ENCODE data around the gene ZNF646.

The ZNF646 gene

GRCh38 chr16:31106509-31107464, 32.6 kb downstream of the ZNF646 start:
- no peaks in the 10 kb centered on the region for H3K9me3 ChIP-seq (ENCODE audit: control insufficient read depth, low read length)
- peaks cover 7% of the 10 kb centered on the region for H3K4me1 ChIP-seq (ENCODE audit: control insufficient read depth, insufficient read depth, low read length)
- H3K36me3 ChIP-seq (ENCODE audit: control insufficient read depth, insufficient read depth, low read length) = peaks cover 8% of the 10 kb centered on the region
- no peak overlapping the region for H3K9ac ChIP-seq (ENCODE audit: low read length)
- H3K4me3 ChIP-seq (ENCODE audit: low read length) = no peak overlapping the region
- H3K27me3 ChIP-seq (ENCODE audit: control insufficient read depth, insufficient read depth, low read length) = no peaks in the 10 kb centered on the region

GRCh38 chr16:31107465-31107867, 33.2 kb downstream of the ZNF646 start:
- peaks cover 7% of the 10 kb centered on the region for H3K4me1 ChIP-seq (ENCODE audit: control insufficient read depth, insufficient read depth, low read length)
- no peaks in the 10 kb centered on the region for H3K27me3 ChIP-seq (ENCODE audit: control insufficient read depth, insufficient read depth, low read length)
- no peaks in the 10 kb centered on the region for H3K9me3 ChIP-seq (ENCODE audit: control insufficient read depth, low read length)
- no peak overlapping the region for H3K4me3 ChIP-seq (ENCODE audit: low read length)
- no peak overlapping the region for H3K9ac ChIP-seq (ENCODE audit: low read length)
- H3K36me3 ChIP-seq (ENCODE audit: control insufficient read depth, insufficient read depth, low read length) = peaks cover 8% of the 10 kb centered on the region

- Histone ChIP-seq H3K4me3 (ENCODE audit: low read length) (peak within 1 kb of the TSS; percentile 36), H3K4me1 (ENCODE audit: control insufficient read depth, insufficient read depth, low read length) (peaks cover 8% of the 10 kb centered on the region), H3K9ac (ENCODE audit: low read length) (peak within 1 kb of the TSS; percentile 87), H3K9me3 (ENCODE audit: control insufficient read depth, low read length) (no peaks in the 10 kb centered on the region), H3K27me3 (ENCODE audit: control insufficient read depth, insufficient read depth, low read length) (no peaks in the 10 kb centered on the region), H3K36me3 (ENCODE audit: control insufficient read depth, insufficient read depth, low read length) (peaks cover 8% of the 10 kb centered on the region)
Observed at GRCh38 chr16:31108035-31108793, 34.0 kb downstream of the ZNF646 start, which contains the start of gene BCKDK. BCKDK (plus strand) TSS chr16:31108386; CDS start chr16:31109224, 838 bp downstream.

GRCh38 chr16:31108794-31109558, 34.8 kb downstream of the ZNF646 start:
- H3K27me3 ChIP-seq (ENCODE audit: control insufficient read depth, insufficient read depth, low read length) = no peaks in the 10 kb centered on the region
- H3K4me1 ChIP-seq (ENCODE audit: control insufficient read depth, insufficient read depth, low read length) = peaks cover 16% of the 10 kb centered on the region
- H3K36me3 ChIP-seq (ENCODE audit: control insufficient read depth, insufficient read depth, low read length) = peaks cover 8% of the 10 kb centered on the region
- H3K9ac ChIP-seq (ENCODE audit: low read length) = peak overlapping the region; percentile 87
- H3K9me3 ChIP-seq (ENCODE audit: control insufficient read depth, low read length) = no peaks in the 10 kb centered on the region
- H3K4me3 ChIP-seq (ENCODE audit: low read length) = no peak overlapping the region

GRCh38 chr16:31109622-31110021, 35.4 kb downstream of the ZNF646 start:
- no peak overlapping the region for H3K4me3 ChIP-seq (ENCODE audit: low read length)
- no peaks in the 10 kb centered on the region for H3K27me3 ChIP-seq (ENCODE audit: control insufficient read depth, insufficient read depth, low read length)
- no peak overlapping the region for H3K9ac ChIP-seq (ENCODE audit: low read length)
- H3K4me1 ChIP-seq (ENCODE audit: control insufficient read depth, insufficient read depth, low read length) = peaks cover 16% of the 10 kb centered on the region
- H3K36me3 ChIP-seq (ENCODE audit: control insufficient read depth, insufficient read depth, low read length) = peaks cover 8% of the 10 kb centered on the region
- H3K9me3 ChIP-seq (ENCODE audit: control insufficient read depth, low read length) = no peaks in the 10 kb centered on the region

GRCh38 chr16:31110106-31111034, 36.1 kb downstream of the ZNF646 start:
- no peaks in the 10 kb centered on the region for H3K27me3 ChIP-seq (ENCODE audit: control insufficient read depth, insufficient read depth, low read length)
- H3K4me3 ChIP-seq (ENCODE audit: low read length) = no peak overlapping the region
- H3K9me3 ChIP-seq (ENCODE audit: control insufficient read depth, low read length) = no peaks in the 10 kb centered on the region
- H3K4me1 ChIP-seq (ENCODE audit: control insufficient read depth, insufficient read depth, low read length) = peaks cover 16% of the 10 kb centered on the region
- peaks cover 8% of the 10 kb centered on the region for H3K36me3 ChIP-seq (ENCODE audit: control insufficient read depth, insufficient read depth, low read length)
- H3K9ac ChIP-seq (ENCODE audit: low read length) = no peak overlapping the region

- Histone ChIP-seq H3K9me3 (ENCODE audit: control insufficient read depth, low read length) (no peaks in the 10 kb centered on the region), H3K9ac (ENCODE audit: low read length) (no peak overlapping the region), H3K36me3 (ENCODE audit: control insufficient read depth, insufficient read depth, low read length) (peaks cover 8% of the 10 kb centered on the region), H3K4me3 (ENCODE audit: low read length) (no peak overlapping the region), H3K27me3 (ENCODE audit: control insufficient read depth, insufficient read depth, low read length) (no peaks in the 10 kb centered on the region), H3K4me1 (ENCODE audit: control insufficient read depth, insufficient read depth, low read length) (peaks cover 16% of the 10 kb centered on the region)
Observed at GRCh38 chr16:31111881-31112466, 37.8 kb downstream of the ZNF646 start.

- no peaks in the 10 kb centered on the region for H3K9me3 ChIP-seq (ENCODE audit: control insufficient read depth, low read length)
- H3K4me3 ChIP-seq (ENCODE audit: low read length) = no peak overlapping the region
- no peak overlapping the region for H3K9ac ChIP-seq (ENCODE audit: low read length)
- H3K4me1 ChIP-seq (ENCODE audit: control insufficient read depth, insufficient read depth, low read length) = peaks cover 16% of the 10 kb centered on the region
- no peaks in the 10 kb centered on the region for H3K27me3 ChIP-seq (ENCODE audit: control insufficient read depth, insufficient read depth, low read length)
- peaks cover 8% of the 10 kb centered on the region for H3K36me3 ChIP-seq (ENCODE audit: control insufficient read depth, insufficient read depth, low read length)
Observed at GRCh38 chr16:31112711-31113110, 38.5 kb downstream of the ZNF646 start.

- Histone ChIP-seq H3K4me1 (ENCODE audit: control insufficient read depth, insufficient read depth, low read length) (peaks cover 21% of the 10 kb centered on the region), H3K27me3 (ENCODE audit: control insufficient read depth, insufficient read depth, low read length) (no peaks in the 10 kb centered on the region), H3K9ac (ENCODE audit: low read length) (no peak overlapping the region), H3K36me3 (ENCODE audit: control insufficient read depth, insufficient read depth, low read length) (peaks cover 8% of the 10 kb centered on the region), H3K9me3 (ENCODE audit: control insufficient read depth, low read length) (no peaks in the 10 kb centered on the region), H3K4me3 (ENCODE audit: low read length) (no peak overlapping the region)
Observed at GRCh38 chr16:31113121-31114120, 39.2 kb downstream of the ZNF646 start.

- H3K27me3 ChIP-seq (ENCODE audit: control insufficient read depth, insufficient read depth, low read length) = no peaks in the 10 kb centered on the region
- no peak overlapping the region for H3K4me3 ChIP-seq (ENCODE audit: low read length)
- H3K36me3 ChIP-seq (ENCODE audit: control insufficient read depth, insufficient read depth, low read length) = peaks cover 8% of the 10 kb centered on the region
- H3K9me3 ChIP-seq (ENCODE audit: control insufficient read depth, low read length) = no peaks in the 10 kb centered on the region
- H3K9ac ChIP-seq (ENCODE audit: low read length) = no peak overlapping the region
- H3K4me1 ChIP-seq (ENCODE audit: control insufficient read depth, insufficient read depth, low read length) = peaks cover 20% of the 10 kb centered on the region
Observed at GRCh38 chr16:31114468-31114867, 40.2 kb downstream of the ZNF646 start.

Data from mucosa of stomach (tissue), 1 donor.